Measurements from ENCODE around the gene CHRDL2. TPM values are rescaled to one million over a fixed set of nuclear protein-coding genes. Genes with fewer than 3 reads are reported as not detected.

The CHRDL2 gene
- total RNA-seq, 4 donors from 2014 or later: 0.19 to 0.97 TPM; not detected in 2

DNA sequence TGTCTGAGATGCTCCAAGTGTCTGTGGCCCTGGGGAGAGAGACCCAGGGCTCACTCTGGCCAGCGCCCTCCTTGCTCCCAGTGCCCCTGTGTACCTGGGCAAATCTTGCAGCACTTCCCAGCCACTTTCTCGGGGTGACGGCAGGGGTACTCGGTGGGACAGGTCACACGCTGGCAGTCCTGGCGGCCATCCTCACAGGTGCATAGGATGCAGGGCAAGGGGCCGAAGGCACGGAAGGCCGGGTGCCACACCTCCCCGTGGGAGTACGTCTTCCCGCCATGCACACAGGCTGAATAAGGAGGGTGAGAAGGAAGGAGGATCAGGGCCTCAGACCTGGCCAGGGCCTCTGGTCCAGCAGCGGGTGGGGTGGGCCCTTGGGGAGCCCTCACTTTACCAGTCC is 28.0 kb downstream of the CHRDL2 start:
- DNase-seq: no peak
- H3K27me3 ChIP-seq: no peaks in the 10 kb centered on the region
- no peak overlapping the region for H3K27ac ChIP-seq
- H3K9me3 ChIP-seq: no peaks in the 10 kb centered on the region
- no peak overlapping the region for H3K4me3 ChIP-seq
- intact Hi-C loops (cut with DNase I): no loop called here
- 90 to 100% methylated on average over 1 to 6 of the region's 13 CpGs for WGBS, 2 donors
- peaks cover 0 to 7% (median 0%) of the 10 kb centered on the region in 3 donors for H3K4me1 ChIP-seq
- no peaks in the 10 kb centered on the region for H3K36me3 ChIP-seq
- TF ChIP-seq, protein P1, sequence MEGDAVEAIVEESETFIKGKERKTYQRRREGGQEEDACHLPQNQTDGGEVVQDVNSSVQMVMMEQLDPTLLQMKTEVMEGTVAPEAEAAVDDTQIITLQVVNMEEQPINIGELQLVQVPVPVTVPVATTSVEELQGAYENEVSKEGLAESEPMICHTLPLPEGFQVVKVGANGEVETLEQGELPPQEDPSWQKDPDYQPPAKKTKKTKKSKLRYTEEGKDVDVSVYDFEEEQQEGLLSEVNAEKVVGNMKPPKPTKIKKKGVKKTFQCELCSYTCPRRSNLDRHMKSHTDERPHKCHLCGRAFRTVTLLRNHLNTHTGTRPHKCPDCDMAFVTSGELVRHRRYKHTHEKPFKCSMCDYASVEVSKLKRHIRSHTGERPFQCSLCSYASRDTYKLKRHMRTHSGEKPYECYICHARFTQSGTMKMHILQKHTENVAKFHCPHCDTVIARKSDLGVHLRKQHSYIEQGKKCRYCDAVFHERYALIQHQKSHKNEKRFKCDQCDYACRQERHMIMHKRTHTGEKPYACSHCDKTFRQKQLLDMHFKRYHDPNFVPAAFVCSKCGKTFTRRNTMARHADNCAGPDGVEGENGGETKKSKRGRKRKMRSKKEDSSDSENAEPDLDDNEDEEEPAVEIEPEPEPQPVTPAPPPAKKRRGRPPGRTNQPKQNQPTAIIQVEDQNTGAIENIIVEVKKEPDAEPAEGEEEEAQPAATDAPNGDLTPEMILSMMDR (IDR thresholded peaks at IDR 0.05): no peak
- TF ChIP-seq POLR2A (IDR thresholded peaks at IDR 0.05): no peak

DNA sequence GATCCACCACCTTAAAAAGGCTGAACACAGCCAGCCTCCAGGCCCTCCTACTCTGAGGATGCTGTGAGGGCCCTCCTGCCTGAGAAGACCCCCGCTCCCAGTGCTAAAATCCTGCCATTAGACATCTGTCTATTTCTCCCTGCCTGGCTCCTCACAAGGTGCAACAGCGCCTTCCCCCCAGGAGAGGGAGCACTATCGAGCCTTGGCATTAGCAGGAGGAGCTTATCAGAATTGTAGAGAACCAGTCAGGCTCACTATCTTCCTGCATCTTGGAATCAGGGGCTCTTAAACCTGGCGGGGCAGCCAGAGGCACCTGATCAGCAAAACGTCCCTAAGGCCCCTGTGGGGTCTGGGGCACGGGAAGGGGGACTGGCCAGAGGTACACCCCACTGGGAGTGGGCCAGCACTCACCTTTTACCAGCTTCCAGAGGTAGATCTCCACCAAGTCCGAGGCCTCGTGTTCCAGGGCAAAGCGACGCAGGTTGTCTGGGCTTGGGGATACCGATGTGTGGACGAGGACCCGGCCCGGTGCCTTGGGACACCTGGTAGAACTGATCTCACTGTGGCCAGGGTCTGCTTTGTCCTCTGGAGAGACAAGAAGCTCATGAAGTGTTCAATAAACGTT is 28.7 kb downstream of the CHRDL2 start:
- WGBS, 2 donors: 21 to 52% methylated on average over 6 to 9 of the region's 15 CpGs
- Histone ChIP-seq H3K27ac (no peak overlapping the region), H3K4me3 (no peak overlapping the region), H3K9me3 (no peaks in the 10 kb centered on the region), H3K4me1 (peaks cover 0 to 12% (median 2%) of the 10 kb centered on the region in 3 donors), H3K36me3 (no peaks in the 10 kb centered on the region), H3K27me3 (no peaks in the 10 kb centered on the region)
- no peak for DNase-seq
- TF ChIP-seq, protein P1 (IDR thresholded peaks at IDR 0.05): peak; percentile 54 to 84 (median 80)
- TF ChIP-seq POLR2A (IDR thresholded peaks at IDR 0.05): no peak
- intact Hi-C loops (cut with DNase I): no loop called here

GRCh38 chr11:74701351-74701750 is 29.9 kb downstream of the CHRDL2 start:
- H3K36me3 ChIP-seq: no peaks in the 10 kb centered on the region
- 63 to 71% methylated on average over 6 to 8 of the region's 8 CpGs for WGBS, 2 donors
- TF ChIP-seq, protein P1 (IDR thresholded peaks at IDR 0.05): peak in 1 of 6 experiments; percentile 13
- no peak for TF ChIP-seq POLR2A (IDR thresholded peaks at IDR 0.05)
- DNase-seq: no peak
- intact Hi-C loops (cut with DNase I): no loop called here
- no peak overlapping the region for H3K27ac ChIP-seq
- H3K4me1 ChIP-seq: peaks cover 0 to 23% (median 8%) of the 10 kb centered on the region in 3 donors
- H3K27me3 ChIP-seq: no peaks in the 10 kb centered on the region
- no peaks in the 10 kb centered on the region for H3K9me3 ChIP-seq
- H3K4me3 ChIP-seq: no peak overlapping the region

- Histone ChIP-seq H3K4me1 (peaks cover 3 to 32% (median 16%) of the 10 kb centered on the region in 3 donors), H3K36me3 (no peaks in the 10 kb centered on the region), H3K27ac (peak overlapping the region in 1 of 4 donors; percentile 47), H3K9me3 (no peaks in the 10 kb centered on the region), H3K4me3 (no peak overlapping the region), H3K27me3 (no peaks in the 10 kb centered on the region)
- TF ChIP-seq, protein P1 (IDR thresholded peaks at IDR 0.05): no peak
- no peak for TF ChIP-seq POLR2A (IDR thresholded peaks at IDR 0.05)
- no peak for DNase-seq
- WGBS, 2 donors: 84 to 89% methylated on average over 7 of the region's 9 CpGs
- intact Hi-C loops (cut with DNase I): no loop called here
Measured at GRCh38 chr11:74699615-74700396, 31.4 kb downstream of the CHRDL2 start.

DNA sequence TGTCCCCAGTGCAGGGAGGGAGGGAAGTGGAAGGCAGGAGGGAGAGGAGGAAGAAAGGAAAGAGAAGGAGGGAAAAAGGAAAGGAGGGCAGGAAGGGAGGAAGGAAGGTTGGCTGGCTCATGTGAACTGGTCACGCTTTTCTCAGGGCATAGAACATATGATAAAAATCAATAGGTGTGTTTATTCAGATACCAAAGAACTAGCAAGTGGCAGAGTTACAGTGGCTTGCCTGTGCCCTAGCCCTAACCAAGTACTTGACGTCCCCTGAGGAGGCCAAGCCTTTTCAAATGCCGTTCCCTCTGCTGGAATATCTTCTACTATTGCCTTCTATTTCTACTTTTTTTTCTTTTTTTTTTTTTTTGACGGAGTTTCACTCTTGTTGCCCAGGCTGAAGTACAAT is 33.5 kb downstream of the CHRDL2 start:
- WGBS, 2 donors: 70 to 72% methylated on average over 4 of the region's 4 CpGs
- Histone ChIP-seq H3K4me1 (peaks cover 3 to 32% (median 16%) of the 10 kb centered on the region in 3 donors), H3K27ac (peak overlapping the region; percentile 59 to 92 (median 80)), H3K4me3 (peak overlapping the region in 1 of 4 donors; percentile 33), H3K9me3 (no peaks in the 10 kb centered on the region), H3K36me3 (no peaks in the 10 kb centered on the region), H3K27me3 (no peaks in the 10 kb centered on the region)
- DNase-seq: no peak
- TF ChIP-seq POLR2A (IDR thresholded peaks at IDR 0.05): no peak
- TF ChIP-seq, protein P1 (IDR thresholded peaks at IDR 0.05): no peak
- intact Hi-C loops (cut with DNase I): no loop called here
